HepG2 (cell line): ENCODE measurements around the gene EYA2. TPM values are rescaled to one million over a fixed set of nuclear protein-coding genes. Genes with fewer than 3 reads are reported as not detected.
A peak's percentile ranks its signal among the peaks of the same experiment; 100 is the strongest.

ENCODE experiments used
- BRD4 ChIP-seq: sonication (generic); formaldehyde crosslinking; IDR thresholded peaks from 2 replicates; pipeline ENCODE4 v1.4.0; 2020; ENCODE audit warnings: missing genetic modification reagents
- EHMT2 ChIP-seq: fragments of 200-600 bp; sonication (generic); IDR thresholded peaks from 2 replicates; pipeline ENCODE4 v1.7.0; 2017; ENCODE audit warnings: antibody characterized with exemption, low read depth, low read length, borderline replicate concordance
- GTF3A ChIP-seq: sonication (generic); formaldehyde crosslinking; conservative IDR thresholded peaks from 2 replicates; pipeline ENCODE4 v1.4.0; 2020; ENCODE audit warnings: mild to moderate bottlenecking, missing genetic modification reagents
- HMGA1 ChIP-seq: sonication (generic); formaldehyde crosslinking; conservative IDR thresholded peaks from 2 replicates; pipeline ENCODE4 v1.4.0; 2020; ENCODE audit warnings: missing genetic modification reagents
- KDM3A ChIP-seq: IDR thresholded peaks from 2 replicates; pipeline ENCODE4 v1.6.1; 2018; ENCODE audit warnings: low read depth, missing compliant biosample characterization
- MED1 ChIP-seq: sonication (generic); formaldehyde crosslinking; IDR thresholded peaks from 2 replicates; pipeline ENCODE4 v1.4.0; 2020; ENCODE audit warnings: missing genetic modification reagents
- NFE2L2 ChIP-seq: fragments of 150-350 bp; IDR thresholded peaks from 2 replicates; pipeline ENCODE4 v1.6.1; 2014; ENCODE audit warnings: low read length
- PTBP1 ChIP-seq: fragments of 200-400 bp; formaldehyde crosslinking; IDR thresholded peaks from 2 replicates; pipeline ENCODE4 v1.6.1; 2018; ENCODE audit warnings: low read length, low read depth; ENCODE audit not compliant: poor library complexity, severe bottlenecking
- SIN3B ChIP-seq: fragments of 150-350 bp; IDR thresholded peaks from 2 replicates; pipeline ENCODE4 v1.6.1; 2014; ENCODE audit warnings: low read length
- STAG1 ChIP-seq: sonication (generic); formaldehyde crosslinking; IDR thresholded peaks from 2 replicates; pipeline ENCODE4 v1.4.0; 2020; ENCODE audit warnings: missing genetic modification reagents
- TFAP4 ChIP-seq: sonication (generic); IDR thresholded peaks from 2 replicates; pipeline ENCODE4 v1.6.1; 2016; ENCODE audit warnings: low read depth, borderline replicate concordance
- ZBED4 ChIP-seq: sonication (generic); formaldehyde crosslinking; IDR thresholded peaks from 2 replicates; pipeline ENCODE4 v1.4.0; 2020; ENCODE audit warnings: missing genetic modification reagents, borderline replicate concordance
- ZFP1 ChIP-seq: IDR thresholded peaks from 2 replicates; pipeline ENCODE4 v1.6.1; 2016
- ZFX ChIP-seq: sonication (generic); formaldehyde crosslinking; IDR thresholded peaks from 2 replicates; pipeline ENCODE4 v1.4.0; 2020; ENCODE audit warnings: mild to moderate bottlenecking, low read depth, missing genetic modification reagents, moderate library complexity
- ZHX2 ChIP-seq, 2 experiments: sonication (generic) in 1 of 2; formaldehyde crosslinking in 1 of 2; IDR thresholded peaks; 2 replicates each; pipeline versions ENCODE4 v1.6.1 to v1.9.0; 2014 to 2022; ENCODE audit warnings: antibody characterized with exemption in 1 of 2, borderline replicate concordance in 1 of 2, inconsistent platforms in 1 of 2, low read depth in 1 of 2, missing genetic modification reagents in 1 of 2
- ZNF224 ChIP-seq: sonication (generic); formaldehyde crosslinking; IDR thresholded peaks from 2 replicates; pipeline ENCODE4 v1.5.0; 2020; ENCODE audit warnings: mild to moderate bottlenecking, missing genetic modification reagents
- ZNF569 ChIP-seq: sonication (generic); formaldehyde crosslinking; IDR thresholded peaks from 2 replicates; pipeline ENCODE4 v1.5.0; 2020; ENCODE audit warnings: mild to moderate bottlenecking, missing genetic modification reagents, moderate library complexity, borderline replicate concordance
- ZNF720 ChIP-seq: sonication (generic); formaldehyde crosslinking; IDR thresholded peaks from 2 replicates; pipeline ENCODE4 v1.4.0; 2020; ENCODE audit warnings: missing genetic modification reagents
- polyA plus RNA-seq, 8 experiments: library from polyadenylated mRNA; depleted of rRNA in 3 of 8; stranded (reverse) in 7 of 8; unstranded in 1 of 8; fragments of >200 nt; fragmentation: Illumina TruSeq in 4 of 8; extraction: Trizol in 4 of 8; gene quantifications; 2 replicates each; pipeline versions ENCODE4 v1.2.1 to v1.2.3, GENCODE V29; 2011 to 2016; ENCODE audit warnings: low read depth in 4 of 8, missing spikeins in 1 of 8, mixed read lengths in 1 of 8; ENCODE audit not compliant: insufficient read depth in 1 of 8
- total RNA-seq, 5 experiments: library from RNA; depleted of rRNA; stranded (reverse); fragments of >200 nt; fragmentation: Illumina TruSeq; extraction: Trizol; gene quantifications; 2 replicates each; pipeline ENCODE4 v1.2.3, GENCODE V29; 2016; ENCODE audit warnings: low read depth in 1 of 5

EYA2 gene
- total and polyA plus RNA-seq, 2 of the 13 experiments (the other 11 are each of a cell fraction or from before 2014, with no cell fraction given) = not detected

GRCh38 chr20:47196091-47197081 is 301.7 kb downstream of the EYA2 start (continued):
- TF ChIP-seq ZHX2 (IDR thresholded peaks at IDR 0.05; ENCODE audit: low read depth) (no peak), ZHX2 (CRISPR knock-in tag; IDR thresholded peaks at IDR 0.05; ENCODE audit: borderline replicate concordance) (no peak), PTBP1 (peak; percentile 66), ZNF720 (CRISPR knock-in tag) (no peak), SIN3B (no peak), ZFP1 (CRISPR knock-in tag) (no peak), TFAP4 (peak; percentile 82), KDM3A (CRISPR knock-in tag) (peak; percentile 86; the same call in 1 of the 2 replicates), BRD4 (peak; percentile 69), GTF3A (CRISPR knock-in tag) (0 out of 2 replicates have a peak, but pooled peaks have one; percentile 45), EHMT2 (no peak), MED1 (CRISPR knock-in tag) (peak; percentile 46; the same call in 1 of the 2 replicates), ZNF569 (CRISPR knock-in tag) (no peak), ZBED4 (CRISPR knock-in tag) (peak; percentile 83), ZNF224 (CRISPR knock-in tag) (peak; percentile 88; the same call in 1 of the 2 replicates), ZFX (CRISPR knock-in tag) (0 out of 2 replicates have a peak, but pooled peaks have one; percentile 30), STAG1 (peak; percentile 100), NFE2L2 (no peak), HMGA1 (no peak)
